Astrocyte (in vitro differentiated cells and primary cell): ENCODE results near the gene PLPPR1. TPM values are rescaled to one million over a fixed set of nuclear protein-coding genes. Genes with fewer than 3 reads are reported as not detected.

Source experiments
- DNase-seq: peaks from one replicate; pipeline ENCODE4 v3.0.0-alpha.2; 2010; ENCODE audit warnings: low read depth
- FAIRE-seq: peaks from 2 replicates; lab custom pipeline; 2011; peaks lifted over from hg19 to GRCh38; lab: Jason Lieb, UNC
- H2AFZ ChIP-seq: 2 replicates; pipeline ENCODE4 v1.6.0; 2012; ENCODE audit warnings: low read depth, low read length, inconsistent platforms
- H3K27ac ChIP-seq: 2 replicates; pipeline ENCODE4 v1.5.1; 2011; ENCODE audit warnings: low read depth, low read length, inconsistent platforms
- H3K27me3 ChIP-seq: 2 replicates; pipeline ENCODE4 v1.6.0; 2011; ENCODE audit warnings: low read length, inconsistent platforms; ENCODE audit not compliant: insufficient read depth
- H3K36me3 ChIP-seq: 2 replicates; pipeline ENCODE4 v1.5.1; 2011; ENCODE audit warnings: low read length, inconsistent platforms; ENCODE audit not compliant: insufficient read depth
- H3K4me1 ChIP-seq: 2 replicates; pipeline ENCODE4 v1.5.1; 2011; ENCODE audit warnings: low read length, inconsistent platforms; ENCODE audit not compliant: insufficient read depth
- H3K4me2 ChIP-seq: 2 replicates; pipeline ENCODE4 v1.6.0; 2012; ENCODE audit warnings: low read length, inconsistent platforms
- H3K4me3 ChIP-seq: 2 replicates; pipeline ENCODE4 v1.5.1; 2011; ENCODE audit warnings: low read depth, mild to moderate bottlenecking, low read length, inconsistent platforms; ENCODE audit not compliant: insufficient read depth
- H3K79me2 ChIP-seq: 2 replicates; pipeline ENCODE4 v1.6.0; 2012; ENCODE audit warnings: mild to moderate bottlenecking, low read length, inconsistent platforms; ENCODE audit not compliant: insufficient read depth
- H3K9ac ChIP-seq: 2 replicates; pipeline ENCODE4 v1.6.0; 2012; ENCODE audit warnings: mild to moderate bottlenecking, low read length, inconsistent platforms
- H3K9me3 ChIP-seq: 2 replicates; pipeline ENCODE4 v1.5.1; 2012; ENCODE audit warnings: low read depth, mild to moderate bottlenecking, low read length, inconsistent platforms; ENCODE audit not compliant: insufficient read depth
- H4K20me1 ChIP-seq: 2 replicates; pipeline ENCODE4 v1.6.0; 2012; ENCODE audit warnings: low read length, inconsistent platforms; ENCODE audit not compliant: insufficient read depth
- H3K27ac Mint-ChIP-seq: one replicate; pipeline ENCODE4 v1.8.0; 2021; ENCODE audit warnings: mild to moderate bottlenecking, mixed read lengths; ENCODE audit not compliant: unreplicated experiment
- H3K27me3 Mint-ChIP-seq: one replicate; pipeline ENCODE4 v1.8.0; 2021; ENCODE audit warnings: low read depth, mixed read lengths; ENCODE audit not compliant: unreplicated experiment
- H3K36me3 Mint-ChIP-seq: one replicate; pipeline ENCODE4 v1.8.0; 2021; ENCODE audit warnings: low read depth, mixed read lengths; ENCODE audit not compliant: unreplicated experiment
- H3K4me1 Mint-ChIP-seq: one replicate; pipeline ENCODE4 v1.8.0; 2021; ENCODE audit warnings: low read depth, mixed read lengths; ENCODE audit not compliant: unreplicated experiment
- H3K4me3 Mint-ChIP-seq: one replicate; pipeline ENCODE4 v1.8.0; 2021; ENCODE audit warnings: mild to moderate bottlenecking, moderate library complexity, mixed read lengths; ENCODE audit not compliant: unreplicated experiment
- H3K9me3 Mint-ChIP-seq: one replicate; pipeline ENCODE4 v1.8.0; 2021; ENCODE audit warnings: mild to moderate bottlenecking, mixed read lengths; ENCODE audit not compliant: unreplicated experiment
- CTCF ChIP-seq: IDR thresholded peaks from 2 replicates; pipeline ENCODE4 v1.5.1; 2011; ENCODE audit warnings: low read depth, mild to moderate bottlenecking, inconsistent platforms, low read length, moderate library complexity; ENCODE audit not compliant: insufficient read depth
- EZH2 ChIP-seq: IDR thresholded peaks from 2 replicates; pipeline ENCODE4 v1.6.1; 2012; ENCODE audit warnings: mild to moderate bottlenecking, low read length, inconsistent platforms; ENCODE audit not compliant: insufficient read depth
- total RNA-seq: library from RNA; stranded (reverse); gene quantifications from 2 replicates; pipeline ENCODE4 v1.2.1, GENCODE V29; 2021

Gene PLPPR1
- total RNA-seq, 1 donor from 2014 or later: not detected

- H3K4me3 ChIP-seq: no peak overlapping the region
- Mint-ChIP-seq H3K9me3 (no peaks in the 10 kb centered on the region), H3K4me1 (no peaks in the 10 kb centered on the region), H3K4me3 (no peak overlapping the region), H3K27ac (no peak overlapping the region), H3K36me3 (no peaks in the 10 kb centered on the region), H3K27me3 (peaks cover 16% of the 10 kb centered on the region)
- DNase-seq: no peak
- no peaks in the 10 kb centered on the region for H3K36me3 ChIP-seq
- no peaks in the 10 kb centered on the region for H4K20me1 ChIP-seq
- FAIRE-seq: no peak
- H3K27me3 ChIP-seq: peaks cover 10% of the 10 kb centered on the region
- no peaks in the 10 kb centered on the region for H3K4me1 ChIP-seq
- no peak overlapping the region for H2AFZ ChIP-seq
- TF ChIP-seq CTCF (no peak), EZH2 (no peak)
- H3K4me2 ChIP-seq: no peak overlapping the region
- H3K9me3 ChIP-seq: no peaks in the 10 kb centered on the region
- H3K9ac ChIP-seq: no peak overlapping the region
- H3K79me2 ChIP-seq: no peaks in the 10 kb centered on the region
- H3K27ac ChIP-seq: no peak overlapping the region
Measured at GRCh38 chr9:101022704-101023103, 5.8 kb upstream of the PLPPR1 start.

GRCh38 chr9:101025940-101026339, 2.6 kb upstream of the PLPPR1 start:
- H3K9me3 Mint-ChIP-seq: no peaks in the 10 kb centered on the region
- Histone ChIP-seq H3K4me3 (no peak overlapping the region), H3K27me3 (peaks cover 25% of the 10 kb centered on the region), H3K4me2 (no peak overlapping the region), H3K79me2 (no peaks in the 10 kb centered on the region), H4K20me1 (no peaks in the 10 kb centered on the region), H3K9me3 (no peaks in the 10 kb centered on the region), H3K36me3 (no peaks in the 10 kb centered on the region), H3K27ac (no peak overlapping the region), H3K4me1 (peaks cover 7% of the 10 kb centered on the region), H2AFZ (no peak overlapping the region), H3K9ac (no peak overlapping the region)
- H3K4me1 Mint-ChIP-seq: no peaks in the 10 kb centered on the region
- DNase-seq (no peak), FAIRE-seq (no peak)
- peaks cover 30% of the 10 kb centered on the region for H3K27me3 Mint-ChIP-seq
- H3K27ac Mint-ChIP-seq: no peak overlapping the region
- no peak for TF ChIP-seq EZH2
- TF ChIP-seq CTCF: no peak
- H3K4me3 Mint-ChIP-seq: no peak overlapping the region
- H3K36me3 Mint-ChIP-seq: no peaks in the 10 kb centered on the region

GRCh38 chr9:101026824-101027223, 1.7 kb upstream of the PLPPR1 start:
- Histone ChIP-seq H3K79me2 (no peaks in the 10 kb centered on the region), H3K9ac (no peak overlapping the region), H3K9me3 (no peaks in the 10 kb centered on the region), H3K4me1 (peaks cover 7% of the 10 kb centered on the region), H3K4me2 (no peak overlapping the region), H4K20me1 (no peaks in the 10 kb centered on the region), H3K27ac (no peak overlapping the region), H2AFZ (no peak overlapping the region), H3K4me3 (no peak overlapping the region), H3K27me3 (peaks cover 25% of the 10 kb centered on the region), H3K36me3 (no peaks in the 10 kb centered on the region)
- H3K4me3 Mint-ChIP-seq: no peak overlapping the region
- H3K36me3 Mint-ChIP-seq: no peaks in the 10 kb centered on the region
- H3K27ac Mint-ChIP-seq: no peak overlapping the region
- TF ChIP-seq EZH2 (no peak), CTCF (no peak)
- H3K9me3 Mint-ChIP-seq: no peaks in the 10 kb centered on the region
- FAIRE-seq (no peak), DNase-seq (no peak)
- no peaks in the 10 kb centered on the region for H3K4me1 Mint-ChIP-seq
- H3K27me3 Mint-ChIP-seq: peaks cover 39% of the 10 kb centered on the region
